ENCODE measurements around the gene LYAR. TPM values are rescaled to one million over a fixed set of nuclear protein-coding genes. Genes with fewer than 3 reads are reported as not detected.
"Not testable (repeated sequence)": the region's sequence is repeated elsewhere in the genome, so short reads cannot be mapped to it uniquely, and the experiment has no call there.

LYAR gene
- total RNA-seq, 1 donor from 2014 or later = 24.7 TPM

DNA sequence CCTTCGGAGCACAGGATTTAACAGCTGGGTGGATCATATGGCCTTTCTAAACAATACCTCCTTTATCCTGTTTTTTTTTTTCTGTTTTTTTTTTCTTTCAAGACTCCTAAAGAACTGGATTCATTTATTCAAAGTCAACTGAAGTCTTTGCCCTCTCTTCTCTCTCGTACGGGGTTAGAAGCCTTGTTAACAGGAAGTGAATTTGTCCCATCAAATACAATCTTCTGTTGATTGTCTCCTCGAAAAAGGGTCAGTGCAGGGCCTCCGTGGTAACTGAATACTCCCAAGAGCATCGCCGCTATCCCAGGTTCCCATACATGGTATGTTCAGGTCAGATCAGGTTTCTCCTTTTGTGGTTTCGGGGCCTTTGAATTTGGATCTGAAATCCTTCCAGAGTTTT is 40.1 kb downstream of the LYAR start:
- H3K27ac Mint-ChIP-seq (ENCODE audit: unreplicated experiment) = peak overlapping the region; percentile 81
- H3K36me3 Mint-ChIP-seq (ENCODE audit: low read depth) = peaks cover 4% of the 10 kb centered on the region
- DNase-seq (ENCODE audit: low read depth, low spot score) = no peak
- peaks cover 3% of the 10 kb centered on the region for H3K27me3 Mint-ChIP-seq (ENCODE audit: low read depth)
- H3K4me1 Mint-ChIP-seq = peaks cover 49% of the 10 kb centered on the region
- TF ChIP-seq CTCF (conservative IDR thresholded peaks at IDR 0.05) = no peak
- no peaks in the 10 kb centered on the region for H3K9me3 Mint-ChIP-seq
- H3K4me3 Mint-ChIP-seq = peak overlapping the region; percentile 86

DNA sequence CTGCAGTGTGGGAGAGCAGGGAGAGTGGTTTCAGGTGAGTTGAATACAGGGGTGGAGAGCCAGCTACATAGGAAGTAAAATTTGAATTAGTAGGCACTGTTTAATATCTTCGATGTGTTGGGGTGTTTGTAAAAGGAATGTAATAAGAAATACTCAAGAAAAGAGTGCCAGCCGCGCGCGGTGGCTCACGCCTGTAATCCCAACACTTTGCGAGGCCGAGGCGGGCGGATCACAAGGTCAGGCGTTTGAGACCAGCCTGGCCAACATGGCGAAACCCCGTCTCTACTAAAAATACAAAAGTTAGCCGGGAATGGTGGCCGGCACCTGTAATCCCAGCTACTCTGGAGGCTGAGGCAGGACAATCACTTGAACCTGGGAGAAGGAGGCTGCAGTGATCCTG is 40.6 kb downstream of the LYAR start:
- Mint-ChIP-seq H3K4me1 (peaks cover 47% of the 10 kb centered on the region), H3K4me3 (peak overlapping the region; percentile 96), H3K27ac (ENCODE audit: unreplicated experiment) (peak overlapping the region; percentile 99)
- H3K9me3 Mint-ChIP-seq; H3K36me3 Mint-ChIP-seq (ENCODE audit: low read depth); DNase-seq (ENCODE audit: low read depth, low spot score); H3K27me3 Mint-ChIP-seq (ENCODE audit: low read depth): not testable (repeated sequence)

DNA sequence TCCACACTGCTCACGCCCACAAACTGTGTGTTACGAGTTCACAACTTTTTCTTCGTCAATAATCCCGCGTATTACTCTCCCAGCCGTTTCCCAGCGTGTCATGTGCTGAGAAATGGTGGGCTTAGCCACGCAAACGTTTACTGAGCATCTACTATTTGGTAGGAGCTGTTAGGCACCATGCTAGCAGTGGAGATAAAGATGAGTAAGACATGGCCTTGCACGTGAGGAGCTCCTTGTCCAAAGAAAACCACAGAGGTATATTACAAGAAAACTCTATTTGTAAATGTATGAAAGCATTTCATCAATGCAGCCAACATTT is 41.1 kb downstream of the LYAR start:
- TF ChIP-seq CTCF (conservative IDR thresholded peaks at IDR 0.05) = no peak
- Mint-ChIP-seq H3K36me3 (ENCODE audit: low read depth) (peaks cover 7% of the 10 kb centered on the region), H3K27ac (ENCODE audit: unreplicated experiment) (peak overlapping the region; percentile 99), H3K9me3 (no peaks in the 10 kb centered on the region), H3K4me3 (peak overlapping the region; percentile 96), H3K4me1 (peaks cover 44% of the 10 kb centered on the region), H3K27me3 (ENCODE audit: low read depth) (peaks cover 3% of the 10 kb centered on the region)
- no peak for DNase-seq (ENCODE audit: low read depth, low spot score)

DNA sequence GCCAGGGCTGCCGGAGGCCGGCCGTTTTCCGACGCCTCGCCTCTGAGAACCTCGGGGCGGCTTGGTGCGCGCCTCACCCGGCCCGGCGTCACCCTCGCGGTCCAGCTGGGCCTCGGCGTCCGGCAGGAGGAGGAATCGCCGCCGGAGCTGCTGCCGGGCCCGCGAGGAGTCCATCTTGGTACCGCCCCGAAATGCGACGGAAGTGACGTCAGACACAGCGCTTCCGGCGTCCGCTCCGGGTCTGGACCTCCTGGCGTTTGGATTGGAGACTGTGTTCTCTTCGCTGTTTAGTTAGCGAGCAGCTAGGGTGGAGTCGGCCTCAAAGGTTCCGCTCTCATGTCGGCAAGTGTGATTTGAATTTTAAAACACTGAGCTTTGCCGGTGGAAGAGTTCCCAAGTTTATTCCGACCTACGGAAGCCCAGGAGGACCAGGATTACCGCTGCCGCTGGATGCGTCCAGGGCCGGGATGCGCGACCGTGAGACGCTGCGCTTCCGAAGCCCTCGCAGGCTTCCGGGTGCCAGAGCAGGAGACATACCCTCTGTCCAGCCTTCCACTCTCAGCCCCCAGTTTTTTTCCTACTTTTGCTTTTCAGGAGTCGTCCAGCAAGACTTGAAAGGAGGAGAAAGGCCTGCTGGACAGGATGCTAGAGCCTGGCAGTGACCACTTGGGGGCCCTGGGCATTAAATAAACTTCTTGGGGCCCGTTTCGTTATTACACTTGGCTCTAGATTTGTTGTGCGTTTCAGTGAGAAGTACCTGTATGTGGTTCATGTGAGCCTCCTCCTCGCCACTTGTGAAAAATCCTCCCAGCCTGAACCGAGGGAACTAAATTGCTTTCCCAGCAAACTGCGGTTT is 41.7 kb downstream of the LYAR start, which contains the start of gene TMEM128:
TMEM128 (minus strand) TSS at position 195 of the 856 bp plus-strand sequence; CDS start at position 174, 21 bp downstream.
- DNase-seq (ENCODE audit: low read depth, low spot score) = peak; percentile 88
- H3K4me1 Mint-ChIP-seq = peaks cover 44% of the 10 kb centered on the region
- peak within 1 kb of the TSS; percentile 99 for H3K27ac Mint-ChIP-seq (ENCODE audit: unreplicated experiment)
- TF ChIP-seq CTCF (conservative IDR thresholded peaks at IDR 0.05) = peak; percentile 37
- peaks cover 10% of the 10 kb centered on the region for H3K36me3 Mint-ChIP-seq (ENCODE audit: low read depth)
- H3K4me3 Mint-ChIP-seq = peak within 1 kb of the TSS; percentile 96
- H3K9me3 Mint-ChIP-seq = no peaks in the 10 kb centered on the region
- H3K27me3 Mint-ChIP-seq (ENCODE audit: low read depth) = peaks cover under 1% of the 10 kb centered on the region

DNA sequence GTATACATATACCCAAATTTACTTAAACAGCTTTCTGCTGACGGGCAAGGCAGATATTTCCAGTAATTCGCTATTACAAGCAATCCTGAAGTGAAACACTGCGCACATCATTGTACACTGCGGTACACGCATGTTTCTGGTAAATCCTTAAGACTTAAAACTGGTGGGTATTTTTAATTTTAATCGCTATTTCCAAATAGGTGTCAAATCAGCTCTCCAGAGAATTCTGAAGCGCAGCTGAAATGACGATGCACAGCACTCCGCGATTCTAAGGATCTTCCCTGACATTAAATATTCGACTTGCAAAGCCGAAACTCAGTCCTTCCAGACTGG is 42.3 kb downstream of the LYAR start:
- Mint-ChIP-seq H3K9me3 (no peaks in the 10 kb centered on the region), H3K27ac (ENCODE audit: unreplicated experiment) (peak overlapping the region; percentile 67), H3K27me3 (ENCODE audit: low read depth) (no peaks in the 10 kb centered on the region), H3K4me3 (peak overlapping the region; percentile 96), H3K4me1 (peaks cover 40% of the 10 kb centered on the region), H3K36me3 (ENCODE audit: low read depth) (peaks cover 10% of the 10 kb centered on the region)
- DNase-seq (ENCODE audit: low read depth, low spot score) = no peak
- TF ChIP-seq CTCF (conservative IDR thresholded peaks at IDR 0.05) = no peak

DNA sequence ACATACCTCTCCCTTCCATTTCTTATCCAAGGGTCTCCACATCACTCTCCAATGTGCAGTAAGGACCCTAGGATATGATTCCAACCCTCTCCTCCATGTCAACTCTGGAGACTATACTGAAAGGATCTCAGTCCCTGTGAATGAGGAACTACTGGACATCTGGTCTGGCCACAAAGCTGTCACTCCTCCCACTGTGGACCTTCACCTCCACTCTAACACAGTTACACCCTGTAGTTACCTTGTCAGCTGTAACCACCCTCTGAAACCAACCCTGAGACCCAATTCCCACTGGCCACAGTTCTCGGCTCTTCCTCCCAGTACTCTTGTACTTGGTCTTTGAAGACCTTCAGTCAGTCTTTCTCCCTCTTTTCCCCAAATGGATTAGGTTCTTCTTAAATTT is 44.8 kb downstream of the LYAR start:
- Mint-ChIP-seq H3K36me3 (ENCODE audit: low read depth) (peaks cover 12% of the 10 kb centered on the region), H3K4me3 (peak overlapping the region; percentile 73), H3K9me3 (no peaks in the 10 kb centered on the region), H3K27me3 (ENCODE audit: low read depth) (no peaks in the 10 kb centered on the region), H3K27ac (ENCODE audit: unreplicated experiment) (no peak overlapping the region), H3K4me1 (peaks cover 32% of the 10 kb centered on the region)
- DNase-seq (ENCODE audit: low read depth, low spot score) = no peak
- no peak for TF ChIP-seq CTCF (conservative IDR thresholded peaks at IDR 0.05)

GRCh38 chr4:4239551-4239950 is 50.4 kb downstream of the LYAR start:
- H3K4me3 Mint-ChIP-seq; DNase-seq (ENCODE audit: low read depth, low spot score); H3K9me3 Mint-ChIP-seq; H3K27me3 Mint-ChIP-seq (ENCODE audit: low read depth); H3K27ac Mint-ChIP-seq (ENCODE audit: unreplicated experiment); H3K4me1 Mint-ChIP-seq: not testable (repeated sequence)
- peaks cover 16% of the 10 kb centered on the region for H3K36me3 Mint-ChIP-seq (ENCODE audit: low read depth)

Measured in neural crest cell (in vitro differentiated cells).